Muscle of leg (tissue), 11 donors: ENCODE data around the gene SETBP1. TPM values are rescaled to one million over a fixed set of nuclear protein-coding genes. Genes with fewer than 3 reads are reported as not detected.
A peak's percentile ranks its signal among the peaks of the same experiment; 100 is the strongest.

ENCODE experiments used
- DNase-seq: peaks from one replicate; pipeline ENCODE4 v3.0.0; 2013
- H3K27ac ChIP-seq: one replicate; pipeline ENCODE4 v1.5.1; 2013; ENCODE audit warnings: mild to moderate bottlenecking, low read length, control low read depth
- H3K27me3 ChIP-seq: one replicate; pipeline ENCODE4 v1.6.1; 2013; ENCODE audit warnings: low read length; ENCODE audit not compliant: control insufficient read depth, insufficient read depth
- H3K36me3 ChIP-seq: one replicate; pipeline ENCODE4 v1.6.1; 2013; ENCODE audit warnings: low read length; ENCODE audit not compliant: control insufficient read depth, insufficient read depth
- H3K4me1 ChIP-seq: one replicate; pipeline ENCODE4 v1.6.1; 2013; ENCODE audit warnings: low read length; ENCODE audit not compliant: control insufficient read depth, insufficient read depth
- H3K4me3 ChIP-seq: one replicate; pipeline ENCODE4 v1.5.1; 2013; ENCODE audit warnings: low read length, control low read depth
- H3K9me3 ChIP-seq: replicated peaks from 2 replicates; pipeline ENCODE4 v1.6.1; 2013; ENCODE audit warnings: low read depth, low read length; ENCODE audit not compliant: control insufficient read depth
- WGBS: methylation state at CpG from one replicate; pipeline ENCODE4 v1.1.5; 2013; ENCODE audit warnings: missing lambda C conversion rate; ENCODE audit not compliant: insufficient coverage; 5-methylcytosine and 5-hydroxymethylcytosine counted together
- polyA plus RNA-seq, 8 donors: library from polyadenylated mRNA; unstranded; fragments of 120-200 nt; gene quantifications; one replicate each; pipeline versions ENCODE4 v1.2.1 to v1.2.3, GENCODE V29; 2013; ENCODE audit warnings: inconsistent platforms in 1 of 8, low replicate concordance in 1 of 8; ENCODE audit not compliant: insufficient read length in 8 of 8, insufficient read depth in 1 of 8
- total RNA-seq: library from RNA; stranded (reverse); fragments of 120-200 nt; gene quantifications from one replicate; pipeline ENCODE4 v1.2.4, GENCODE V29; 2013

SETBP1 gene
- total and polyA plus RNA-seq, 9 donors, result 11.0 to 20.5 (median 16.8) TPM

DNA sequence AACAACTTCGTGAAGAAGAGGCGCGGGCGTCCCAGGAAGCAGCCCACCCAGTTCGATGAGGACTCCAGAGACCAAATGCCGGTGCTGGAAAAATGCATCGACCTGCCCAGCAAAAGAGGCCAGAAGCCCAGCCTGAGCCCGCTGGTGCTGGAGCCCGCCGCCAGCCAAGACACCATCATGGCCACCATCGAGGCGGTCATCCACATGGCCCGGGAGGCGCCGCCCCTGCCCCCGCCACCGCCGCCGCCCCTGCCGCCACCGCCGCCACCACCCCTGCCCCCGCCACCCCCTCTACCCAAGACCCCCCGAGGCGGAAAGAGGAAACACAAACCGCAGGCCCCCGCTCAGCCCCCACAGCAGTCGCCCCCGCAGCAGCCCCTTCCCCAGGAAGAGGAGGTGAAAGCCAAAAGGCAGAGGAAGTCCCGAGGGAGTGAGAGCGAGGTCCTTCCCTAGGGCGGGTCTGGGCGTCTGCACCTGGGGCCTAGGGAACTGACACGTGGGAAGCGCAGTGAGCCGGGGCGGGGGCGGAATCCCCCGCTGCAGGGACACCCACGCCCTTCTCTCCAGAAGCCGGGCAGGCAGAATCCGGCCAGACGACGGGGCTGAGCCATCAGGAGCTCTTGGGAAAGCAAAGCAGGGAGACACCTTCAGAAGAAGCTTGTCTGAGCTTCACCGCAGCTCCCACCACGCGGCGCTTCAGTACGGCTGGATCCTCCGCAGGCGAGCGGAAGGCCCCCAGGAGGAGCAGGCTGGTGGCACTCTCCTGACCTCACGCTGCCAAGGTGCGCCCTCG is 382.8 kb downstream of the SETBP1 start:
- 82% methylated on average over 36 of the region's 55 CpGs for WGBS
- Histone ChIP-seq H3K9me3 (no peaks in the 10 kb centered on the region), H3K4me1 (peaks cover 3% of the 10 kb centered on the region), H3K27ac (no peak overlapping the region), H3K27me3 (no peaks in the 10 kb centered on the region), H3K4me3 (no peak overlapping the region), H3K36me3 (peaks cover 13% of the 10 kb centered on the region)
- DNase-seq, result no peak

DNA sequence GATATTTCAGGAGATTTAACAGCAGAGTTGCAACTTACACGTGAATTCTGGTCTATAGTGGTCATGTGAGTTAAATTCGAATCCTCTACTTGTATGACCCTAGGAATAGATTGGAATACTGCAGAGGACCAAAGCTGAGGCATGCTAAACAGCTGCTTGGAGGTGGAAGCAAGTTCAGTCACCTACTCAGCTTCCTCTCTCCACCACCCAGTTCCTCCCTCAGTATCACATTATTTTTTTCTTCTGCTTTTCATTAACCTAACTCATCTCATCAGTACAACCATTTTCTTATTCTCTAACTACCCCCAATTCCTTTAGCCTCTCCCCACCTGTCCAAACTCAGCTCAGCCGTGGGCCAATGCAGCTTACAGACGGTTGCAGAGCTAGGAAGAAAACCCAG is 385.5 kb downstream of the SETBP1 start:
- Histone ChIP-seq H3K9me3 (no peaks in the 10 kb centered on the region), H3K4me1 (peaks cover 6% of the 10 kb centered on the region), H3K27ac (no peak overlapping the region), H3K4me3 (no peak overlapping the region), H3K27me3 (no peaks in the 10 kb centered on the region), H3K36me3 (peaks cover 13% of the 10 kb centered on the region)
- no peak for DNase-seq
- WGBS, result 71% methylated on average over 1 of the region's 4 CpGs

DNA sequence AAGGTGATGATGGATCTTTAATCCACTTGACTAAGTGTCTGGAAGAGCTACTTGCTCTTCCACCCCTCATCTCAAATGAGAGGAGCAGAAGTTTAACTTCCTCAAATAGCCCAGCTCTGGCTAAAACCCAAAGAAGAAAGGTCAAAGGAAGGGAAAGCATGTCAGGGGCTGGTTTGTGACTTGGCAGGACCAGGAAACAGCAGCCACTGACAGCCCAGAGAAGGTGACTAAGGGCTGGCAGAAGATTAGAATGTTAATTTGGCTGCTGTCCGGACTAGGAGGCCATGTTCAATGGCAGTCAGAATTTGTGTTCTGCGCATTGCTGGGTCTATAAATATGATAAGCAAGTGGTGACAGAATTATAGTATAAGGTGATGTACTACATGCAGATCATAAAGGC is 386.2 kb downstream of the SETBP1 start:
- no peaks in the 10 kb centered on the region for H3K27me3 ChIP-seq
- peaks cover 6% of the 10 kb centered on the region for H3K4me1 ChIP-seq
- H3K36me3 ChIP-seq, result peaks cover 13% of the 10 kb centered on the region
- H3K9me3 ChIP-seq, result no peaks in the 10 kb centered on the region
- WGBS, result no CpG with 5 or more reads among the region's 2 CpGs
- no peak overlapping the region for H3K27ac ChIP-seq
- no peak overlapping the region for H3K4me3 ChIP-seq
- peak; percentile 72 for DNase-seq

DNA sequence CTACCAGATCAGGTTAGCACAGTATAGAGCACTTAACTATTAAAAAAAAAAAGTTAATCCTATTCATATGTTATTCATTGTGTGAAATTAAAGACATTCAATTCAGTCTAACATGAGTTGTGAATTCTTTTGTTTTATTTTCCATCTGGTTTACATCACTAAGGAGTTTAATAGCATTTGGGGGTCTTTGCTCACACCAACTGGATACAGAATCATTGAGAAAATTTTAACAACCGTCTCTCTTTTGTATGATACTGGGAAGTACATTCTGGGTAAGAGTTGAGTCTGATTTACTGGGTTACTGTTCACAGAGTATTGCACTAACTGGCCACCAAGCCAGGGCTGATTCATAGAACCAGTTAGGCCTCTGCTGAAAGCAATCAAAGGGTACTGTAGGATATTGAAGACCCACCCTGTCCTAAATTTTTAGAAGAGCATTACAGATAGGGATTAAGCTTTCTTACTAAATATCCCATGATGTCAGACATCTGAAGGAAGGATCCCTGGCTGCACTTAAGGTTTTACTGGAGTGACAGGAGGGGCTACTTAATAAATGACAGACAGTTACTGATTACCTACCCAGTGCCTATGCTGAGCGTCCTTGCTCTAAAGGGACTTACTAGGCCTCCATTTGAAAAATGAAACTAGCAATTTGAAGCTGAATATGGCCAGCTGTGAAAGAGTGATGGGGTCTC is 387.9 kb downstream of the SETBP1 start:
- no CpG with 5 or more reads among the region's 2 CpGs for WGBS

DNA sequence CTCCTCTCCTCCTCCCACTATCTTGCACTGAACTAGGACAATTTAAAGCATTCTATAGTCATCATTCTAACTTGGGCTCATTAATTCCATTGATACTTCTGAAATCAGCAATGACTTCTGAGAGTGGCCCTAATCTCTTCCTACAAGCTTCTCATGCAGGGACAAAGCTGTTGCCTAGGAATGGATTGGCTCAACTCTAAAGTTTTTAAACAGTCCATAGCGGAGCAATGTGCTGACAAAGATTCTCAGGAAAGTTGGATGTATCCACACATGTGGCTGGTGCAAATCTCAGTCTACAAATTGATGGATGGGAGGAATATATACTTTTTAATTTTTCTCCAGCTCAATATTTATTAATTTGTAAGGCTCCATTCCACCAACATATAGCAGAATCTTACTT is 388.9 kb downstream of the SETBP1 start:
- H3K36me3 ChIP-seq, result peaks cover 2% of the 10 kb centered on the region
- no peaks in the 10 kb centered on the region for H3K27me3 ChIP-seq
- no CpG with 5 or more reads among the region's 1 CpG for WGBS
- H3K9me3 ChIP-seq, result no peaks in the 10 kb centered on the region
- peak; percentile 78 for DNase-seq
- peaks cover 6% of the 10 kb centered on the region for H3K4me1 ChIP-seq
- H3K4me3 ChIP-seq, result no peak overlapping the region
- no peak overlapping the region for H3K27ac ChIP-seq

More for the DNA sequence above, 387.9 kb downstream of the SETBP1 start:
- H3K9me3 ChIP-seq, result no peaks in the 10 kb centered on the region
- H3K4me3 ChIP-seq, result no peak overlapping the region
- peak; percentile 30 for DNase-seq
- peaks cover 6% of the 10 kb centered on the region for H3K4me1 ChIP-seq
- H3K27ac ChIP-seq, result no peak overlapping the region
- H3K27me3 ChIP-seq, result no peaks in the 10 kb centered on the region
- peaks cover 8% of the 10 kb centered on the region for H3K36me3 ChIP-seq

DNA sequence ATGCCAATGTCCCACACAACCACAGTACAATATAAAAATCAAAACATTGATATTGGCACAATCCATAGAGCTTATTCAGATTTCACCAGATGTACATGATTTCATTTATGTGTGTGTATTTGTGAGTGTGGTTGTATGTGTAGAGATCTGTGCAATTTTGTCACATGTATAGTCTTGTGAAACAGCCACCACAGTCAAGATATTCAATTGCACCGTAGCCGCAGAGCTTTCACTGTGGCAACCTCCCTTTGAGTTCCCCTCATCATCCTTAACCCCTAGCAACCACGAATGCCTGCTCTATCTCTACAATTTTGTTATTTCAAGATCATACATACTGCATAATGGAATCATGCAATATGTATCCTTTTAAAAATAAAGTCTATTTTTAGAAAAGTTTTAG is 391.3 kb downstream of the SETBP1 start:
- peaks cover 2% of the 10 kb centered on the region for H3K4me1 ChIP-seq
- H3K9me3 ChIP-seq, result no peaks in the 10 kb centered on the region
- no peak overlapping the region for H3K27ac ChIP-seq
- no CpG with 5 or more reads among the region's 3 CpGs for WGBS
- H3K27me3 ChIP-seq, result no peaks in the 10 kb centered on the region
- H3K4me3 ChIP-seq, result no peak overlapping the region
- H3K36me3 ChIP-seq, result no peaks in the 10 kb centered on the region
- DNase-seq, result no peak

DNA sequence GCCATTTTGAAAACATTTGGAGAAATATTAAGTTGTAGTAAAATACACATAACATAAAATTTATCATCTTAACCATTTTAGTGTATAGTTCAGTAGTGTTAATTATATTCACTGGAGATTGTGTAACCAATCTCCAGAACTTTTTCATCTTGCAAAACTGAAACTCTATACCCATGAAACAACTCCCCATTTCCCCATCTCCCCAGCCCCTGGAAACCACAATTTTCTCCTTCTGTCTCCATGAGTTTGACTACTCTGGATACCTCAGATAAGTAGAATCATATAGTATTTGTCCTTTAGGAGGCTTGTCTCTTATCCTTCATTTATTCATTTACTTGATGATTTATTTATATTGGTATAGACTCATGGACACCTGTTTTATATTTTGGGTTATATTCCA is 392.9 kb downstream of the SETBP1 start:
- no peak for DNase-seq
- Histone ChIP-seq H3K4me1 (peaks cover 2% of the 10 kb centered on the region), H3K27ac (no peak overlapping the region), H3K4me3 (no peak overlapping the region), H3K9me3 (no peaks in the 10 kb centered on the region), H3K36me3 (no peaks in the 10 kb centered on the region), H3K27me3 (no peaks in the 10 kb centered on the region)

DNA sequence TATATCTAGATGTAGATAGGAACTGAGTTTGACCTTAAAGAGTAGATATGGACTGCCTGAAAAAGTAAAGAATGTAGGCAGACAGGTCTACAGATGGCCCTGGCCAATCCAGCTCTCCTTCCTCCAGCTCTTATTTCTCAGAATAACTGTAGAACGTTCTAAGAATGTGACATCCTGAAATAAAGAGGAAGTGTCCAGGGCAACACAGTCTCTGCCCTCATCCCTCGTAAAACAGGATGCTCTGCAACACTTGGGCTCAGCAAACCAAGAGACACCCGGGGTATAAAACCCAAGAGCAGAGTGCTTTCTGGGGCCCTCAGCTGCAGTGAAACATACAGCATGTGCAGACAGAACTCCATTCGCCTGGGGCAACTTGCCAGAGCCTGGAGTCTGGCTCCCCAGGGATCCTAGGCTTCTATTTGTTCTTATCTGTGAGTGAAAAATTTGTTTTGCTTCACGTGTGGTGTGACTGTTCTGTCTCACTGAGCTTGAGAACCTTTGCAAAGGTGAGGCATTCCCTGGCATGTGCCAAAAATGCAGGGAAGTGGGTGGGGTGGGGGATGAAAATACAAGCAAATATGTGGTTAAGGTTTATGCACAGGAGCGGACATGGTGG is 401.0 kb downstream of the SETBP1 start:
- WGBS, result 81% methylated on average over 4 of the region's 6 CpGs
- Histone ChIP-seq H3K27ac (no peak overlapping the region), H3K27me3 (no peaks in the 10 kb centered on the region), H3K36me3 (no peaks in the 10 kb centered on the region), H3K4me3 (no peak overlapping the region), H3K9me3 (no peaks in the 10 kb centered on the region), H3K4me1 (peaks cover 2% of the 10 kb centered on the region)
- no peak for DNase-seq

DNA sequence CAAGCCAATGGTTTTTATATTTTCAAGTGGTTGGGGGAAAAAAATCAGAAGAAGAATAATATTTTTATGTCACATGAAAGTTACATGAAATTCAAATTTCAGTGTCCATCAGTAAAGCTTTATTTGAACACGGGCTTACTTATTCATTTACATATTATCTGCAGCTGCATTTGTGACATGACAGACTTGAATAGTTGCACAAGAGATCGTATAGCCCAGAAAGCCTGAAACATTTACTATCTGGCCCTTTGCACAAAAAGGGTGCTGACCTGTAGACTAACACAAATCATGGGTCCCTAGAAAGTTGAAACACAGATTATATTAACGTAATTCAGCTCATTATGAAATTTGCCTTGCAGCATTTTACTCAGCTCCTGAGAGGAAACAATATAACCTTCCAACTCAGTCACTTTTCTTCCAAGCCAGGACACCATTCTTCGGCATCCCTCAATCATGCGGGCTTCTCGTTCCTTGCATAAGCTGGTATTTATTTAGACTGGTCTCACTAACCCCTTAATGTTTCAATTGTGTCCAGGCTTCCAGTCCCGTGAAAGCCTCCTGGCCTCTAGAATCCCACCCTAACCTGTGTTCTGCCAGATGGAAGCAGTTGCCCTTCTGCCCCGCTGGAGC is 402.7 kb downstream of the SETBP1 start:
- Histone ChIP-seq H3K4me3 (no peak overlapping the region), H3K9me3 (no peaks in the 10 kb centered on the region), H3K36me3 (no peaks in the 10 kb centered on the region), H3K27ac (no peak overlapping the region), H3K4me1 (peaks cover 2% of the 10 kb centered on the region), H3K27me3 (no peaks in the 10 kb centered on the region)
- 61% methylated on average over 7 of the region's 8 CpGs for WGBS
- peak; percentile 34 for DNase-seq

DNA sequence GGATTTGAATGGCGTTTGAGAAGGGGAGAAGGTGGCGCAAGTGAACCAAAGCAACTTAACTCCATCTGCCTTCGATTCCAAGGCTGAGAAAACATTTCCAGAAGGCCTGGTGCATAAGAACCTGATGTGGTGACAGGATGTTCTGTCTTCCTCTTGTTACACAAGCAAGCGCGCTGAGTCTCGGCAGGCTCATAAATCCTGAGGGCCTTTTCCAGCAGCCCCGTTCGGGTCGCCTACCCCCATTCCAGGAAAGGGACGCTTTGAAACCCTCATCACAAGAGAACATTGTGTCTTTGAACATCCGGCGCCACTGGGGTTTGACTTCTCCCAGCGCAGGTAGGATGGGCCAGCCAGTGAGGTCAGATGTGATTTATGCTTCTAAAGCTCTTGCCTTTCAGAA is 403.5 kb downstream of the SETBP1 start:
- no peaks in the 10 kb centered on the region for H3K27me3 ChIP-seq
- no peak overlapping the region for H3K27ac ChIP-seq
- WGBS, result 10% methylated on average over 7 of the region's 13 CpGs
- no peaks in the 10 kb centered on the region for H3K9me3 ChIP-seq
- peak; percentile 54 for DNase-seq
- H3K4me1 ChIP-seq, result peaks cover 2% of the 10 kb centered on the region
- H3K36me3 ChIP-seq, result no peaks in the 10 kb centered on the region
- H3K4me3 ChIP-seq, result no peak overlapping the region
